Effector memory CD8-positive, alpha-beta T cell (primary cell): ENCODE data around the gene FBXO45.
A peak's percentile ranks its signal among the peaks of the same experiment; 100 is the strongest.
"Not testable (repeated sequence)": the region's sequence is repeated elsewhere in the genome, so short reads cannot be mapped to it uniquely, and the experiment has no call there.

Experiments
- ATAC-seq: fragments of 150-1000 bp; cut with Tn5 transposase; replicated peaks from 2 replicates; pipeline ENCODE4 v1.10.0; 2021; ENCODE audit warnings: mild to moderate bottlenecking, moderate library complexity
- DNase-seq, 3 experiments: peaks; one replicate each; pipeline ENCODE4 v3.0.0; 2021
- H3K27ac Mint-ChIP-seq, 2 donors: one replicate each; pipeline ENCODE4 v1.8.0; 2022; ENCODE audit warnings: mild to moderate bottlenecking in 2 of 2, mixed read lengths in 2 of 2, moderate library complexity in 2 of 2
- H3K27me3 Mint-ChIP-seq, 2 donors: one replicate each; pipeline ENCODE4 v1.8.0; 2022; ENCODE audit warnings: mixed read lengths in 2 of 2
- H3K36me3 Mint-ChIP-seq: one replicate; pipeline ENCODE4 v1.8.0; 2022; ENCODE audit warnings: mild to moderate bottlenecking, moderate library complexity, mixed read lengths; ENCODE audit not compliant: insufficient read depth
- H3K4me1 Mint-ChIP-seq, 2 donors: one replicate each; pipeline ENCODE4 v1.8.0; 2022; ENCODE audit warnings: low read depth in 2 of 2, mixed read lengths in 2 of 2
- H3K4me3 Mint-ChIP-seq, 2 donors: one replicate each; pipeline ENCODE4 v1.8.0; 2022; ENCODE audit warnings: mild to moderate bottlenecking in 2 of 2, mixed read lengths in 2 of 2, moderate library complexity in 2 of 2
- H3K9me3 Mint-ChIP-seq, 2 donors: one replicate each; pipeline ENCODE4 v1.8.0; 2022; ENCODE audit warnings: mixed read lengths in 2 of 2

Gene FBXO45

GRCh38 chr3:196570332-196570731 is 1.9 kb downstream of the FBXO45 start:
- H3K4me1 Mint-ChIP-seq = peaks cover 20 to 30% of the 10 kb centered on the region in 2 donors
- not testable (repeated sequence) for H3K27me3 Mint-ChIP-seq, ATAC-seq, H3K9me3 Mint-ChIP-seq, DNase-seq
- peak overlapping the region; percentile 69 to 86 for H3K4me3 Mint-ChIP-seq
- peaks cover 13% of the 10 kb centered on the region for H3K36me3 Mint-ChIP-seq
- peak overlapping the region in 1 of 2 donors; percentile 95 for H3K27ac Mint-ChIP-seq

DNA sequence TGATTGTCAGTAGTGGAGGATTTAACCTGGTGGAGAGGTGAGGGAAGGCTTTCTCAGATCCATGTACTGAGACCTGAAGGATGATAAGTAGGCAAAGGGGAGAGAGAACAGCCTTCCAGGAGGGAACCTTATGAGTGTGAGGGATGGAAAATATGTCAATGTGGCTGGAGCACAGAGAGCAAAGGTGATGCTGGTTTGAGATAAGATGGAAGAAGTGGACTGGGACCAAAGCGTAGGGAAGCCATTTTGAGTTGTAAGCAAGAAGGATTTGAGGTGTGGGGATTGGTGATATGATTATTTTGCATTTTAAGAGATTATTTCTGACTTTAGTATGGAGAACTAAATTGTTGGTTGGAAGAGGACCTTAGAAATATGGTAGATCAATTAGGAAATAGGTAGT is 3.9 kb downstream of the FBXO45 start:
- Mint-ChIP-seq H3K9me3 (no peaks in the 10 kb centered on the region), H3K4me3 (no peak overlapping the region), H3K4me1 (peaks cover 17 to 24% of the 10 kb centered on the region in 2 donors), H3K36me3 (peaks cover 16% of the 10 kb centered on the region), H3K27me3 (no peaks in the 10 kb centered on the region), H3K27ac (no peak overlapping the region)
- DNase-seq (no peak), ATAC-seq (no peak)

GRCh38 chr3:196585044-196585757 is 16.7 kb downstream of the FBXO45 start:
- DNase-seq = no peak
- no peaks in the 10 kb centered on the region for H3K4me1 Mint-ChIP-seq
- H3K4me3 Mint-ChIP-seq = no peak overlapping the region
- no peaks in the 10 kb centered on the region for H3K9me3 Mint-ChIP-seq
- no peak for ATAC-seq
- no peaks in the 10 kb centered on the region for H3K27me3 Mint-ChIP-seq
- H3K36me3 Mint-ChIP-seq = peaks cover 32% of the 10 kb centered on the region
- no peak overlapping the region for H3K27ac Mint-ChIP-seq

DNA sequence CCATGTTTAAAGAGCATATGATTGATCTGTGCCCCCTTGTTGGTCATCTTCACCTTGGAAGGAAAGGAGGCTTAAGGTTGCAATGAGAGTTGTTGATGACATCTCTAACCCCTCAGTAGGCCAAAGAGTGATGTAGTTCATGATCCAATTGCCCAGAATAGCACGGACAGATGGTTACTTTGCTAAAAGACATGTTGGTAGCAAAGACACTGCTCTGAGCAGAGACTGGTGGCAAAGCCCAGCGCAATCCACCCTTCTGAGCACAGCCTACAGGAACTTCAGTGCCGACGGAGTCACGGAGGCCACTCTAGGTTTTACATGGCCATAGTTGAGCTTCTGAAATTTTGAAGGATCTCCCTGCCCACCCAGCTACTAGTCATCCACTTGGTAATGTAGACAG is 21.8 kb downstream of the FBXO45 start:
- no peak overlapping the region for H3K27ac Mint-ChIP-seq

DNA sequence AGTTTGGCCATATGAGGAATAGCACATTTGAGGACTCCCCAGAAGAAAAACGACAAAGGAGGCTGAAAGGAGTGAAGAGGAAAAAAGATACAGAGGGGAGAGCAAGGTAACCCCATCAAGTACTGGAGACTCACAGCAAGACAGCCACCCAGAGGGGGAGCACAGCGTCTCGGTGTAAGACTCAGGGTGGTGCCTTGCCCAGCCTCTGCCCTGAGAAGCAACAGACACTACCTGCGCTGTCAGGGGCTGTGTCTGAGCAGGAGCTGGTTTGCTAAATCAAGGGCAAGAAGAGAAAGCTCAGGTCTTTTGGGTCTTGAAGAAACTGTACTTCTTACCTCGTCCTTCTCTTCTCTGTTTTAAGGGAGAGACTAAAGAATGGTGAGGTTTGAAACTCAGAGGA is 27.9 kb downstream of the FBXO45 start:
- peaks cover 5 to 8% of the 10 kb centered on the region in 2 donors for H3K27me3 Mint-ChIP-seq
- no peak overlapping the region for H3K27ac Mint-ChIP-seq
- no peak overlapping the region for H3K4me3 Mint-ChIP-seq
- DNase-seq = no peak
- no peaks in the 10 kb centered on the region for H3K9me3 Mint-ChIP-seq
- H3K4me1 Mint-ChIP-seq = peaks cover 0 to 9% of the 10 kb centered on the region in 2 donors
- no peak for ATAC-seq
- no peaks in the 10 kb centered on the region for H3K36me3 Mint-ChIP-seq

More for the DNA sequence above, 21.8 kb downstream of the FBXO45 start:
- peaks cover 5 to 8% of the 10 kb centered on the region in 2 donors for H3K27me3 Mint-ChIP-seq
- H3K9me3 Mint-ChIP-seq = no peaks in the 10 kb centered on the region
- no peaks in the 10 kb centered on the region for H3K4me1 Mint-ChIP-seq
- no peak for ATAC-seq
- DNase-seq = no peak
- no peak overlapping the region for H3K4me3 Mint-ChIP-seq
- H3K36me3 Mint-ChIP-seq = peaks cover 7% of the 10 kb centered on the region

DNA sequence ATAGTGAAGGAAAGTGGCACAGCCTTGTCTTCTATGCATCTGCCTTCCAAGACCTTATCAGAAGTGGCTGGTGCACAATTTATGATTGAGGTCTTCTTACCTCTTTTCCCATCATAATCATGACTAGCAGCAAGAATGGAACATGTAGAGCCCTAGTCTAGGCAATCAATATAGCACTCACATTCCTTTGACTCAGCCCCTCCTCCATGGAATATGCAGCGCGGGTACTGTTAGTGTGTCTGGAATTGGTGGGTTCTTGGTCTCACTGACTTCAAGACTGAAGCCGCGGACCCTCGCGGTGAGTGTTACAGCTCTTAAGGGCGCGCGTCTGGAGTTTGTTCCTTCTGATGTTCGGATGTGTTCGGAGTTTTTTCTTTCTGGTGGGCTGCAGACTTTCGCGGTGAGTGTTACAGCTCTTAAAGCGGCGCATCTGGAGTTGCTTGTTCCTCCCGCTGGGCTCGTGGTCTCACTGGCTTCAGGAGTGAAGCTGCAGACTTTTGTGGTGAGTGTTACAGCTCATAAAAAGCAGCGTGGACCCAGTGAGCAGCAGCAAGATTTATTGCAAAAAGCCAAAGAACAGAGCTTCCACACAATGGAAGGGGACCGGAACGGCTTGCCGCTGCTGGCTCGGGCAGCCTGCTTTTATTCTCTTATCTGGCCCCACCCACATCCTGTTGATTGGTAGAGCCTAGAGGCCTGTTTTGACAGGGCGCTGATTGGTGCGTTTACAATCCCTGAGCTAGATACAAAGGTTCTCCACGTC is 29.7 kb downstream of the FBXO45 start:
- not testable (repeated sequence) for H3K9me3 Mint-ChIP-seq, H3K36me3 Mint-ChIP-seq, H3K27me3 Mint-ChIP-seq, H3K4me1 Mint-ChIP-seq
- peak overlapping the region in 1 of 2 donors; percentile 76 for H3K27ac Mint-ChIP-seq
- peak overlapping the region; percentile 8 to 78 for H3K4me3 Mint-ChIP-seq
- ATAC-seq = peak; percentile 31
- DNase-seq = peak in 1 of 3 experiments; percentile 15

DNA sequence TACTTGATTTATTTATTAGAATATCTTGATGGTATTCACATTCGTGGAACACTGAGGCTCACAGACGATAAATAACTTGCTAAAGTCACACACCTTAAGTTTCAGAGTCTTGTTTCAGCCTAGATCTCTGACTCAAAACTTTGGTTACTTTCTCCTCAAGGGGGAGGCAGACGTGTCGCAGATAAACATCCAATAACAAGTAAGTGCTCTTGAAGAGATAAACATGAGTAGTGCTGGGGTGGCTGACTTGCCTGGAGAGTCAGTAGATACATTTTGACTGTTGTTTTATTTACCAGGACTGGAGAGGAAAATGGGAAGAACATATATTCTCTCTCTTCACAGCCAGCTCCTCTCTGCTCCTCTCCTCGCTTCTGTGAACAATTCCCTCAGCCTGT is 31.3 kb downstream of the FBXO45 start:
- Mint-ChIP-seq H3K36me3 (no peaks in the 10 kb centered on the region), H3K4me3 (no peak overlapping the region), H3K4me1 (peaks cover 0 to 9% of the 10 kb centered on the region in 2 donors), H3K9me3 (no peaks in the 10 kb centered on the region), H3K27ac (no peak overlapping the region), H3K27me3 (peaks cover 4 to 13% of the 10 kb centered on the region in 2 donors)
- ATAC-seq = no peak
- DNase-seq = no peak

- no peaks in the 10 kb centered on the region for H3K9me3 Mint-ChIP-seq
- H3K27me3 Mint-ChIP-seq = peaks cover 4 to 15% of the 10 kb centered on the region in 2 donors
- DNase-seq (no peak), ATAC-seq (no peak)
- H3K4me3 Mint-ChIP-seq = no peak overlapping the region
- H3K36me3 Mint-ChIP-seq = no peaks in the 10 kb centered on the region
- peaks cover 0 to 9% of the 10 kb centered on the region in 2 donors for H3K4me1 Mint-ChIP-seq
- H3K27ac Mint-ChIP-seq = no peak overlapping the region
Measured at GRCh38 chr3:196600359-196600758, 31.9 kb downstream of the FBXO45 start.

DNA sequence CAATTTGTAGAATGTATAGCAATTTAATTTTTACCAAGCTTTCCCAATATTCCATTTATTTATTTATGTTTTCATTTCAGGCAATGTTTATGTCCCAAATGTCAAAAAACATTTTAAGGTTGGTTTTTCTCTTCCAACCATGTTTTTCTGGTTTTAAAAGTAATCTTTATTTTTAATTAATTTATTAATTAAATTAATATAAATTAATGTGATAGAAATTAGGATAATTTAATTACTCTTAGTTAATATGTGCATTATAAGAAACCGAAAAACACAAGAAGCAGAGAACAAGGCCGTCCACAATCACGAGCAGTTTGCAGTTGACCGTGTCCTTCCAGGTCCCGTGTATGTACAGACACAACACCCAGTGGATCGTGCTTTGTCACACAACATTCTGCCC is 34.2 kb downstream of the FBXO45 start:
- no peak overlapping the region for H3K27ac Mint-ChIP-seq
- no peak overlapping the region for H3K4me3 Mint-ChIP-seq
- H3K27me3 Mint-ChIP-seq = peaks cover 4 to 15% of the 10 kb centered on the region in 2 donors
- no peaks in the 10 kb centered on the region for H3K36me3 Mint-ChIP-seq
- peaks cover 0 to 9% of the 10 kb centered on the region in 2 donors for H3K4me1 Mint-ChIP-seq
- DNase-seq = no peak
- no peaks in the 10 kb centered on the region for H3K9me3 Mint-ChIP-seq
- no peak for ATAC-seq

GRCh38 chr3:196603683-196604082 is 35.2 kb downstream of the FBXO45 start:
- no peaks in the 10 kb centered on the region for H3K36me3 Mint-ChIP-seq
- ATAC-seq = no peak
- H3K9me3 Mint-ChIP-seq = no peaks in the 10 kb centered on the region
- peaks cover 4 to 15% of the 10 kb centered on the region in 2 donors for H3K27me3 Mint-ChIP-seq
- H3K4me3 Mint-ChIP-seq = no peak overlapping the region
- H3K4me1 Mint-ChIP-seq = no peaks in the 10 kb centered on the region
- H3K27ac Mint-ChIP-seq = no peak overlapping the region
- no peak for DNase-seq

DNA sequence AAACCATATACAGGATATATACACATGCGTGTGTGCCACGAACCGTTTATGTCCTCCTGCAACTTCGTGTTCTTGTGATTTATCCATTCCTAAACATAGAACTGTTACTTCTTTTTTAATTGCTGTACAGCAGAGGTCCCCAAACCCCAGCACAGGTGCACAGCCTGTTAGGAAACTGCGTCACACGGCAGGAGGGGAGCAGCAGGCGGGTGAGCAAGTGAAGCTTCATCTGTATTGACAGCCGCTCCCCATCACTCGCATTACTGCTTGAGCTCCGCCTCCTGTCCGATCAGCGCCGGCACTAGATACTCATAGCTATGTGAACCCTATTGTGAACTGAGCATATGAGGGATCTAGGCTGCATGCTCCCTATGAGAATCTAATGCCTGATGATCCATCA is 36.1 kb downstream of the FBXO45 start:
- Mint-ChIP-seq H3K4me3 (no peak overlapping the region), H3K27ac (no peak overlapping the region), H3K27me3 (peaks cover 4 to 15% of the 10 kb centered on the region in 2 donors), H3K4me1 (peaks cover 4 to 5% of the 10 kb centered on the region in 2 donors), H3K9me3 (no peaks in the 10 kb centered on the region), H3K36me3 (no peaks in the 10 kb centered on the region)
- DNase-seq = no peak
- peak; percentile 25 for ATAC-seq

GRCh38 chr3:196608693-196609092 is 40.2 kb downstream of the FBXO45 start:
- ATAC-seq = no peak
- no peak overlapping the region for H3K4me3 Mint-ChIP-seq

GRCh38 chr3:196609343-196609775 is 40.9 kb downstream of the FBXO45 start:
- peaks cover 22 to 29% of the 10 kb centered on the region in 2 donors for H3K4me1 Mint-ChIP-seq
- H3K4me3 Mint-ChIP-seq = peak overlapping the region; percentile 62
- peaks cover 0 to 6% of the 10 kb centered on the region in 2 donors for H3K27me3 Mint-ChIP-seq
- peak; percentile 92 to 94 (median 93) for DNase-seq
- peaks cover 4% of the 10 kb centered on the region for H3K36me3 Mint-ChIP-seq
- ATAC-seq = peak; percentile 93
- H3K9me3 Mint-ChIP-seq = no peaks in the 10 kb centered on the region
- peak overlapping the region; percentile 78 to 88 for H3K27ac Mint-ChIP-seq

More at GRCh38 chr3:196608693-196609092, 40.2 kb downstream of the FBXO45 start:
- DNase-seq = no peak
- H3K36me3 Mint-ChIP-seq = peaks cover 4% of the 10 kb centered on the region
- H3K9me3 Mint-ChIP-seq = no peaks in the 10 kb centered on the region
- peaks cover 2 to 11% of the 10 kb centered on the region in 2 donors for H3K27me3 Mint-ChIP-seq
- no peak overlapping the region for H3K27ac Mint-ChIP-seq
- peaks cover 22 to 29% of the 10 kb centered on the region in 2 donors for H3K4me1 Mint-ChIP-seq
